HT1080 (cell line): Measurements from ENCODE around the gene SLX4IP. TPM values are rescaled to one million over a fixed set of nuclear protein-coding genes. Genes with fewer than 3 reads are reported as not detected.

Experiments
- DNase-seq: peaks from one replicate; pipeline ENCODE4 v3.0.0-alpha.2; 2015; ENCODE audit warnings: low read depth
- total RNA-seq: library from RNA; depleted of rRNA; stranded (reverse); fragments of >200 nt; shearing (Covaris generic); gene quantifications from 2 replicates; pipeline ENCODE4 v1.2.3, GENCODE V29; 2014

SLX4IP gene
- total RNA-seq, 1 experiment from 2014 or later: 3.9 TPM

DNA sequence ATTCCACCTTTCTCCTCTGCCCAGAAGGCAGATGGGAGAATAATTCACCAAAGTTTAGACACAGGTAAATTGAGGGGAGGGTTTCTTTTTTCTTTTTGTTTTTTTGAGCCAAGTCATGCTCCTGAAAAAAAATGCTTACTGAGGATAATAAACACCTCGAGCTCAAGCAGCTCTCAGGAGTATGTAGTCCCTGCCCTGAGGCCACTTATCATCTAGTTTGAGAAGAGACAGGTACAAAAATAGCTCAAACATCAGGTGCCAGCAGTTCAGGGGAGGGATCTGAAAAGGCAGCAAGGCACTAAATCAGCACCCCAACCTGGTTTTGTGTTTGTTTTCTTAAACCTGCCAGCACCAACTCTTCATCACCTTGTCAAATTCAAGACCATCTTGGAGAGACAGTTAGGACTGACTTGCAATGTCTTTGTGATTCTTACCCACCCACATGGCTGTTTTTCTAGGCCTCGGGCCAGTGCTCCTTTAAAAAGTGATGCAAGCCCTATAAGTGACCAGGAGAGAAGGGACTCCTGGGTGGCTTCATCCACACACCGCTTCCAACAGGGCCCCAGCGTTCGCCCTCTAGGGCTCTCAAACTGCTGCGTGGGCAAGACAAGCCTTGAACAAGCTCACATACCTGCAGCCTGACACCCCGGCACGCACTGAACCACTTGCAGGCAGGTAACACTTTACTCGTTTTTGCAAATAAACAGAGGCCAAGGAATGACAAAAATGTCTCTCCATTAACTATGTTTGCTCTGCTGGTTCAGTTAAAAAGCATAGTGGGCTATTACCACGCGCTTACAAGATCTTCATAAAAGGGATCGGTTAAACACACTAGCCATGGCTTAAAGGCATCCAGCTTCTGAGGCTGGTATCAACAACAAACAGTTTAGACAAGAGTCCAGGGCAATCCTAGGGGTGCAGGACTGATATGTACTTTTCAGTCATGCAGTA is 224.8 kb downstream of the SLX4IP start:
- DNase-seq: no peak

DNA sequence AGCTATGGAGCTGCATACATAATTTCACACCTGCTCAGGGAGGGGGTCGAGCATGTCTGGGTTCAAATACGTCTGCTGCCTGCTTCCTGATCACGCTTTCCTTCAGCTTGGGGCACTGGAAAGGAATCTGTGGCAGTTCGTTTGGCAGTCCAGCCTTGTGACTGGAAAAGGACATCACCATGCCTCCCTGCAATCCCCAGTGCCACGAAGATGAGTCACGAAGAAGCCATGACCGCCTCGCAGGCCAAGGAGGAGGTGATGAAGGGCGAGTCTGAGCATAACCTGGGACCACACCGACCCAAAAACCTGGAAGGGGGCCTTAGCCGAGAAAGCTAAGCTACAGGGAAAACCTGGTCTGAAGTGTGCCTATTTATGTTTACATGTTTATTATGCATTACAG is 225.6 kb downstream of the SLX4IP start:
- DNase-seq: no peak

DNA sequence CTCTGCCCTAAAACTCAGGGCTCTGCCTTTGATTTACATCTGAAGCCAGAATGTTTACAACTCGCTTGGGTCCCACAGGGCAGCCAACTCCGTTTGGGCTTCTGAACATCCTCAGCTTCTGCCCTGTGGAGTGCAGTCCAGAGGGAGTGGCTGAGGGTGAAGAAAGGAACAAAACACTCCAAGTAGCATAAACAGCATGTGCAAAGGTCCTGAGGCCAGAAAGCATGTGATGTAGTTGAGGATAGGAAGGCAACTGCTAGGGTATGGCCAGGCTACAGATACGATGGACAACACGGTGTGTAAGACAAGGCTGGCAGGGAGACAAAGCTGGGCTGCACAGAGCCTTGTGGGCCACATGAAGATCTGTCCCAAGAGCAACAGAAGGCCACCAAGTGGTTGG is 226.2 kb downstream of the SLX4IP start:
- no peak for DNase-seq

DNA sequence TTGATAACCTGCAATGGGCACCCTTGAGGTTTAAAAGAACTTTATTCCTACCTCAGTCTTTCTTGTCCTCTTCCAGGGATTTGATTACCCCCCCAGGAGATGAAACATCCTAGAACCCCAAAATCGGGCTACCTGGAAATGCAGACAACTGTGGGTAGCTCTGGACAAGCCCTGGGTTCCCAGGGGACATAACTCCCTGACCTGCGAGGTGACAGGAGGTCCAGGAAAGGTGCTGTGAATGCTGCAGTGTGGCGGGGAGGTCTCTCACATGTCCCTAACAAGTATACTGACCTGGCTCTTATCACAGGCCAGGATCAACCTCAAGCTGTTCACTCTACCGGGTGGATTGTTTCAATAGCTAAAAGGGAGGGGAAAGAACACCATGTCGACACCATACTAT is 227.0 kb downstream of the SLX4IP start:
- DNase-seq: no peak

DNA sequence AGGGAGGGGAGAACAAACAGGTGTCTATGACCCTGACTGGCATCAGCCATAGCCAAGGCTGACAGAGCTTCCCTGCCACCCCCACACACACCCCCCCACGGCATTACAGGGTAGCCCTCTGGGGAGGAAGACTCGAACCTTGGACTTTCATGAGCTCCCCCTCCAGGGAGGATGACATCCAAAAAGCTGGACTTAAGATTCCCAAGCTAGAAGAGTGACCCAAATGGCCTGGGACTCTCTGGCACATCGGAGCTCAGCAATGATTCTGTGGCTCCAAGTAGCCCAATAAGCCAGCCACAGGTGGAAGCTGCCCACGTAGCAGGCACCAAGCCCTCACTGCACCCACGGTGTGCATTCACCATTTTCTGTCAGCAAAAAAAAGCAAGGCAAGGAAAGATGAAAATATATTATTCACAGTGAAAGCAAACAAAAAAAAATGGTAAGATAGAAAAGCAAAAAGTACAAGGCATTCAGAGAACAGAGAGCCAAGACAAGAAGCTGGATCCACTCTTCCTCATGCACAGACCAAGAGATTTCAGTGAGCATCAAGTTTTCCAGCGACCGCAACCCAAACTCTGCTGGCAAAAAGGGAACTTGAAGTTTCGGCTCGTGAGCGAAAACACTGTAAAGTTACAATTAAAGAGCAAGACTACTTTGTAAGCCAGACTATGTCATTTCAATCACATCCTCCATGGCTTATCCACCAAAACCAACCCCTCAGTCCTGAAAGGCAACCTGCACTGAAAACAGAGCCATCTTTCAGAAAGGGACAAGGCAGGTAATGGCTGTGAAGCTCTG is 227.8 kb downstream of the SLX4IP start:
- DNase-seq: no peak

DNA sequence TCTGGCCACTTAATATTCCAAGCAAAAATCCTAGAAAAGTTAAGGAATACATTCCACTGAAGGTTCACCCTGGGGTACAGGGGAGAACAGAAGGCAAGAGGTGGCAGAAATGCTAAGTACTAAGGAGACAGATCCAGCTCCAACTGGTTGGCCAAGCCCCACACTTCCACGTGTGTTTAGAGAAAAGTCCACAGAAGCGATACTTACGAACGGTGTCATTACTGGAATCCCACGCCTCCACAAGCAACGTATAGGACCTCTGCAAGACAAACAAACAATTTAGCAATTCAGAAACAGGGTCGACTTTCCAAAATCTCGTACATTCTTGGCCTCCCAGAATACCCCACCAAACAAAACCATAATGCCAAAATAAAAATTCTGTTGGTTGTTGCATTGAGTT is 228.7 kb downstream of the SLX4IP start:
- no peak for DNase-seq

DNA sequence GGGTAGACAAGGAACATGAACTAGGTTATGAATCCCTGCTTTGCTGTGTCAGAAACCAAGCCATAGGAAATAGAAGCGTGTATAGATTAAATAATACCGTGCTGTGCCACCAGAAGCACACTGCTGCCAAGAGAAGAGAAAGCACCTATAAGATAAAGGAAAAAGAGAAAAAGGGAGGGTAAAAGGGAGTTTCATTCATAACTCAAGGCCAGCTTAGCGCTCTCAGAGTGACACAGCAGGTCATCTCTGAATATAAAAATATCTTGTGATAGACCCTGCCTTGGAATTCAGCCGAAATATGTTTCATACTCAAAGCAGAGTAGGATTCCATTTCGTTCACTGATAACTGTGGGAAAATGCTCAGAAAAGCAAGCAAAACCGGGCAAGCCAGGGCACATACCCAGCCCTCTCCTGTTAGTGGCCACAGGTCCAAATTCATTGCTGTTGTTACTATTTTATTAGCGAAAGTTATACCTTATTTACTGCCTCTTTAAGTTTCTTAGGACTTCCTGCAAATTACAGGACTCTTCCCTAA is 230.0 kb downstream of the SLX4IP start:
- no peak for DNase-seq

DNA sequence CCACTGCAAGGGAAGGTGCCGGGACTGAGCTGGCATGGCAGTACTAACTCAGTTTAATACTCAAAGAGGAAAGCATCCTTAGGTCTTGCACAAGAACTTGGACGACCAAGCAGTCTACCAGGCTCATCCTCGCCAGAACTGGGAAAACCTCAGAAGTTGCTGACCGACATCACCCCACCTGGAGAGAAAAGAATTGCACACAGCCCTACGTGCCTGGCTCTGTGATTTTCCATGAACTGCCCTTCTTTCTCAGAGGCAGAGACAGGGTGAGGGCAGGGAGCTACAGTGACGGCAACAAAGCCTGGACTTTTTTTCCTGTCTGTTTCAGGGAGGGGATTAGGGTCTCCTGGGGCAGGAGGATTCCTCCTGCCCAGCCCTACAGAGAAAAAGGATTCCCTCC is 230.7 kb downstream of the SLX4IP start:
- no peak for DNase-seq

DNA sequence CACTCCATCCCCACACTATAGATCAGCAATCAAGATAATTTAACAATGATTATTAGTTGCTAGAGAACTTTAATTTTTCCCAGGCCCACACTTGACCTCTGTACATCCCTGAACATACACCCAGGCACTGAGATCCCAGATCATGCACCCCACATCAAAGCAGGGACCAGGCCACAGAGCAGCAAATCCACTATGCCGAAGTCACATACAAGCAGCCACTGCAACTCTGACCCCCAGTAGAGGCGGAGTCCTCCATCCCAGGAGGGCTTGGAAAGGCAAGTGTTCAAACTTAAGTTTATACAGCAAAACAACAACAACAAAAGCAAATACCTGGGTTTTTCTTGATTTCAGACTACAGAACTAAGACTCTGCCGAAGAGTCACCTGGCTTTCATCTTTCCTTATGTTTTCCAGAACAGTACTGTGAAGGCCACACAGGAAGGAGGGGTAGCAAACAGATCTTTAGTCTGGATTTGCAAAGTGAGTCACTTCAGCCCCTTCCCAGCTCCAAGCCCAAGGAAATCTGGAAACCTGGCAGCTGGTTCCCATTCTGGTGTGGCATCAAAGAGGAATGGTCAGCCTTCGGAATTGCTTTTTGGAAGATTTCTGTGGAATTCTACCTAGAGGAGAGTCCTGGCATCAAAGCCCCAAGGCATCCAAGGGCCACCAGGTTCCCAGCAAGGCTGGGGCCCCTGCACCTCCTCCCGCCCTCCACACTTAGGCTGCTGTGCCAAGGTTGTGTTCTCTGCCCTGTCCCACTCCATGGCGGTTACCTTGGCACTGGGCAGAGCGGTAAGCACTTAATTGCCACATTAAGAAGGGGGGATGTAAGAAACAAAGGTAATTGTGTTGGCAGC is 231.3 kb downstream of the SLX4IP start:
- no peak for DNase-seq

DNA sequence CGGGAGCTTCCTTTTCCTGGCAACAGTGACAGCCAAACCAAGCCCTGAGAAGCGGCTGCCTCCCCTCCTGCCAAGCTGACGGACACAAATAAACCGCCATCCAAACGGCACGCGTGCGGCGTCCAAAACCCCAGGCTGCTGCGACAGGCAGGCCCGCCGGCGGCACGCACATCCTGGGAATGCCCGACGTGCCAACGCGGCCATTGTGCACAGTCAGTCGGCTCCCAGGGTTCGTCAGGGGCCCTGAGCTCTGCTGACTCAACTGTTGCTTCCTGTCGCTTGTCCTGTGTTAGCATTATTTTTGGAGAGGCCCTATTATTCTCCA is 231.9 kb downstream of the SLX4IP start:
- DNase-seq: no peak

DNA sequence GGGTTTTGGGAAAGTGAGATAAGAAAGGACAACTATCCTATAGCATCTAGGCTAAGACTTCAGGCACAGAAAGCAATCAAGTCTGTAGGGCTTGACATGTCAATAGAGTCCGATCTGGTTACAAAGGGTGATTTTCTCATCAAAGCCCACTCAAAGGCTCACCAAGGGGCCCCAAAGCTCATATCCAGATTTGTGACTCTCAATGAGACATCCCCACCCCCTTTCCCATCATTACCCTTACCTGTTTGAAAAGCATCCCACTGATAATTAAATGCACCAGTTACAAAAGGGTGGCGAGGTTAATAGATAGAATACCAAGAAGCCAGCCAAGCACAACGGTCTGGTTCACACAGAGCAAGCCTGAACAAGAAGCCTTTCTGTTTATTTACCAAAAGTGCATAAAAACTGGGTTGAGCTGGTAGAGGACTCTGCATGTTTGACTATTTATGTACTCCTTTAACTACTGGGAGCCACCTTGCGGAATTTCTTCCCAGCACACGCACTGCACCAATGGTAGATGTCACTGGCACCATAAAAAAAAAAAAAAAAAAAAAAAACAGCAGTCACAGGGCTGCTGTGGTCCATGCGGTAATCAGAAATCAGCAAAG is 232.6 kb downstream of the SLX4IP start:
- DNase-seq: no peak

DNA sequence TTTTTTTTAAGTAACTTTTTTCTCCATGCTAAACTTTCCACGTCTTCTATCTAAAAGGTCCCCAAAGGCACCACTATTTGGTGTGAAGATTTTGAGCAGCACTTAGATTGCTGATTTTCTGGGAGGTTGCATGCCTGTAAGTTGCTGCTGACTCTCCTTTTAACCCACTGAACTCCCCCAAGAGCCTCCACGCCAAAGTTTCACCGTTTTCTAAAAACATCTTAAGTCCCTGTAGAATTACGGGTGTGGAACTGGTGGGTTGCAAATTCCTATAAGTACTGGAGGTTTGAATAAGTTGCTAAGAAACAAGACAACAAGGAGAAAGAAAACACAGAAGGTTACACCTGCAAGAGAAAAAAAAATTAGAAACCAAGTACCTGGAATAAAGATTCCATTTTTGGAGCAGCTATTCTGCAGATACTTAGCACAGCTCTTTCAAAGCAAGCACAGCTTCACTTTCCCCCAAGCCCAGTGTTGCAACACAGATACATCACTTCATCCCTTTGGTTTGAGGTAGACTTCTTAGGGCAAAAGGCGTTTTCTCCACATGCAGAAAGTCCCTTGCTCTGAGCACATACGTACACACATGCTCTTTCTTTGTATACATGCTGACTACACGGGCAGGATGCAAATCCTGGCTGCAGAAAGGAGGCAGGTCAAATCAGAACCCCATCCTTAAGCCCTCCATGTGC is 233.7 kb downstream of the SLX4IP start:
- DNase-seq: no peak

DNA sequence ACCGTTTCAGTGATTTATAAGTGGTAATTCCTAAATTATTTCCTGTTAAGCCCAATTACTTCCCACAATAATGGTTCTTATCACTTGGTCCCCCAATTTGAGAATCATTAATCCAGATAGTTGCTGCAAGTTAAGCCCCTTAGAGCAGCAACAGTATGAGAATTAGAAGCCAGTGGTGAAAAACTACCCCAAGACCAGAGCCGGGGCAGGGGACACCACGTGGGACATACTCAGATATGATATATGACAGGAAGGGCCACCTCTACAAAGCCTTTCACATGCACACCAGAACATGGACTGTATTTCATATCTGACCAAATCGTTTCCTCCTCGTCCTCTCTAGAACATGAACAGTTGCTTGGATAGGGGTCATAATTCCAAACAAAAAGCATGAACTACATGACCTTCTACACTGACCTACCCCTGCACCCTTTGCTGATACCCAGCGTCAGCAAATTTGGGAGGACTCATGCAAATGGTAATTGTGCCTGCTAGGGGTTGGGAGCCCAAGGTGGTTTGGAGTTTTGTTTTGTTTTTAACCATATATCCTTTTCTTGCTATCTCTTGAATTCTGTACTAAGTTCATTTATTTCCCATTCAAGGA is 234.8 kb downstream of the SLX4IP start:
- DNase-seq: no peak

DNA sequence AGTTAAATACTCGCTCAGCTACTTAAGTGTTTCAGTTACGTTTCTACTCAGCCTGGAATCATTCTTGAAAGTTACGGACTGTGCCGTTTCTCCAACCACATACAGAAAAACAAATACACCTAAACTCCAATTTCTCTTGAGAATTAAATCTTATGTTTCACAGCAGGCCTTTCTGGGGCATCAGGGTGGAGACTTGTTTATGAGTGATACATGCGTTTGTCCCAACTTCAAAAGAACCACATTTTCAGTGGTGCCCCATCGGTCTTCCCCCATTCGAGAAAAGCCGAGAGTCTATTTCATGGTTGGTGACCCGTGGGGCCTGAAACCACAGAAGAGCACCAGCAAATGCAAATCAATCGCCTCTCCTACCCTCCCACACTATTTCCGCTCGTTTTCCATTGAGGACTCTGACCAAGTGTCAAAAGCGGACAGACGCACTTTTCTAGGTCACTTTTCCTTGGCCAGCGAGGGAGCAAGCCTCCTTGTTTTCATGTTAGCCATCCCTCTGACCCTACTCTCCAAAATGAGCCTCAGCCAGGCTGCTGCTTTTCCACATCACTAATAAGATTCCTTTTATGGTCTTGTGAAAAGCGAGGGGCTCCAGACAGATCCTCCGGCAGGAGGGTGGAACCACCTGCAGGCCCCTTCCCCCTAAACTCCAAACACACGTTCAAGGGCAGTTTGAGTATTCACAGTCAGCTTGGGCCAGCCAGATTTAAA is 235.6 kb downstream of the SLX4IP start:
- no peak for DNase-seq

DNA sequence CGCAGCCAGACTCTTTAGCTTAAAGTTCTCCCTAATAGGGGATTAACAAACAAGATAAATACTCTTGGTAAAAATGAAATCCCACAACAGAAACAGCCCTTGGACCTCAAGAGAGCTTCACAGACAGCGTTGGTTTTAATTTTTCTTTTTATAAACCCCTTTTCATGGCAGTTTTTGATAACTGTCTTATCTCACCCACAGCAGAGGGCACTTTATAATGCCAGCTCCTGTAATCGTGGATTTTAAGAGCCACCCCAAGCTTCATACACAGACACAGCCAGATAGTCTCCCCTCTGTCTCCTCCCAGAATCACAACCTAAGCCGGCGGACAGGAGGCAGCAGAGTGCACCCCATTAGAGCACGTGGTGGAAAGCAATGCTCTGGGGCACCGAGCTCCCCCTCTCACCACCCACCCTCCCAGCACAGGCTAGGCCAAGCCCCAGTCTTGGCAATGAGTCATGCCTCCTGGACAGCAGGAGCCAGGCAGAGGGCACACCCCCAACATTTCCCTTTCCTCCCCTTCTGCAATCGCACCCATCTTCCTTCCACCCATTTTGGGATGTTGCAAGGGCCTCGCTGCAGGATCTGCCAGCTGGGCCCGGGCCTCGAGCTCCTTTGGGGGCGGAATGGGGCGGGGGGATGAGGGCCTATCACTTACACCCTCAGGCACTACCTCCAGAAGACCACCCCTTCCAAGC is 236.3 kb downstream of the SLX4IP start:
- peak; percentile 97 for DNase-seq

DNA sequence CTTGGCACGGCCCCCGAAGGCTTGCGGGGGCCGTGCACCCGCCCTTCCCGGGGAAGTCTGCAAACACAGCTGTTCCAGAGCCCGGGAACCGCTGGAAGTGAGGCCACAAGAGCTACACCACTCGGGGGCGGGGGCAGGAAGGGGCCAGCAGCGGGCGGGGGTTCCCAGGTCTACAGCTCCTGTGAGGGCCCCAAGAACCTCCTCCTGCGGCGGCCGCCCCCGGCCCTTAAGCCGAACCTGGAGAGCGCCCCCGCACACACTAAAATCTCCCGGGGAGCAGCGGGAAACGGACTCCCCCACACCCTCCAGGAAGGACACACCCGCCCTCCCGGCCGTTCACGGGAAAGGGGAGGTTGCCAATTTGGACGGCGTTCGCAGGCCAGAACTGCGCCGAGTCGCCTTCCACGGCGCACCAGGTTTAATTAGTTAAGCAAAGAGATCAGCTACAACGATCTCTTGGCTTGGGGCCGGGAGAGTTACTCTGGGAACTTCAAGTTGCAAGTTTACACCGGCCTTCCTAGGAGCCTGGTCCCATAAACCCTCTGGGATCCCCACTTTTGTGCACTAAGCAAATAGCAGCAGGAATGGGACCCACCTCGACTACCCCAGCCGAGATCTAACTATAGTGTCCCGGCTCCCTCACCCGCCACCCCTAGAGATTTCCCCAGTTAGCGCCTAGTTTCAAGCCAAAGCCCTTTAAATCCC is 237.0 kb downstream of the SLX4IP start:
- DNase-seq: no peak

DNA sequence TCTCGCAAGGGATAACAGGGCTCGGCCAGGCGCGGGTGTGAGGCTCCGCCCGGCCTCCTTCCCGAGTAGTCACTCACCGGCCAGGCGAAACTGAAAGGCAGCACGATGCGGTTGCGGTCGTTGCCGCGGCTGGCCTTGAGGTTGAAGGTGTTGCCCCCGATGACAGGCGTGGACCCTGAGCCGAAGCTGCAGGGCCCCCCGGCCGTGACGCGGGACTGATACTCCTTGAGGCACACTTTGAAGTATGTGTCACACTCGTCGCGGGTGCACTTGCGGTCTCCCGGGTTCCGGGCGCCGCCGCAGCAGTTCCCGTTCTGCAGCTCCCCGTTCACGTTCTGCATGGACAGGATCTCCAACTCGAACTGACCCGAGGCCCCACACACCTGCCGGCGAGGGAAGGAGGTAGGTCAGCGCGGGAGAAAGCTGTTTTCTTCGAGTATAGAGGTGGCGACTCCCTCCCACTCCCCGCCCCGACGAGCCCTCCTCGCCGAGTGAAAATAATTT is 237.6 kb downstream of the SLX4IP start:
- DNase-seq: peak; percentile 47
